BLaER1 (cell line): ENCODE measurements around the gene SPATA22.

Experiments
- H3K27ac ChIP-seq: shearing (Covaris generic); formaldehyde crosslinking; 2 replicates; pipeline ENCODE4 v1.8.1; 2022
- H3K27me3 ChIP-seq: shearing (Covaris generic); formaldehyde crosslinking; 2 replicates; pipeline ENCODE4 v1.8.1; 2022
- H3K36me3 ChIP-seq: shearing (Covaris generic); formaldehyde crosslinking; 2 replicates; pipeline ENCODE4 v1.8.1; 2022
- H3K4me1 ChIP-seq: shearing (Covaris generic); formaldehyde crosslinking; 2 replicates; pipeline ENCODE4 v1.8.1; 2022
- H3K4me2 ChIP-seq: shearing (Covaris generic); formaldehyde crosslinking; 2 replicates; pipeline ENCODE4 v1.8.1; 2022
- H3K4me3 ChIP-seq: shearing (Covaris generic); formaldehyde crosslinking; 2 replicates; pipeline ENCODE4 v1.8.1; 2022
- H3K9ac ChIP-seq: shearing (Covaris generic); formaldehyde crosslinking; 2 replicates; pipeline ENCODE4 v1.8.1; 2022
- H3K9me3 ChIP-seq: shearing (Covaris generic); formaldehyde crosslinking; 2 replicates; pipeline ENCODE4 v1.8.1; 2022
- H4K20me1 ChIP-seq: shearing (Covaris generic); formaldehyde crosslinking; 2 replicates; pipeline ENCODE4 v1.8.1; 2022
- Cebpa-rat ChIP-seq: shearing (Covaris generic); IDR thresholded peaks from 2 replicates; pipeline ENCODE4 v1.8.1; 2022

SPATA22 gene

GRCh38 chr17:3506054-3506453 lies 34.4 kb upstream of the SPATA22 start:
- Histone ChIP-seq H4K20me1 (no peaks in the 10 kb centered on the region), H3K4me1 (no peaks in the 10 kb centered on the region), H3K9ac (no peak overlapping the region), H3K27ac (no peak overlapping the region), H3K36me3 (no peaks in the 10 kb centered on the region), H3K4me3 (no peak overlapping the region), H3K27me3 (no peaks in the 10 kb centered on the region), H3K9me3 (peaks cover 4% of the 10 kb centered on the region; the same call in 1 of the 2 replicates), H3K4me2 (no peak overlapping the region)
- TF ChIP-seq Cebpa-rat, result no peak

- Histone ChIP-seq H3K27ac (no peak overlapping the region), H3K36me3 (no peaks in the 10 kb centered on the region), H3K9me3 (peaks cover 10% of the 10 kb centered on the region), H3K4me3 (no peak overlapping the region), H3K4me1 (no peaks in the 10 kb centered on the region), H3K9ac (no peak overlapping the region), H3K4me2 (no peak overlapping the region), H3K27me3 (no peaks in the 10 kb centered on the region), H4K20me1 (no peaks in the 10 kb centered on the region)
- TF ChIP-seq Cebpa-rat, result no peak
Observed at GRCh38 chr17:3505008-3505407, 33.4 kb upstream of the SPATA22 start.

- no peaks in the 10 kb centered on the region for H3K36me3 ChIP-seq
- peaks cover 10% of the 10 kb centered on the region for H3K9me3 ChIP-seq
- H3K27me3 ChIP-seq, result no peaks in the 10 kb centered on the region
- H3K27ac ChIP-seq, result no peak overlapping the region
- TF ChIP-seq Cebpa-rat, result no peak
- no peaks in the 10 kb centered on the region for H3K4me1 ChIP-seq
- no peak overlapping the region for H3K4me3 ChIP-seq
- H3K4me2 ChIP-seq, result no peak overlapping the region
- H4K20me1 ChIP-seq, result no peaks in the 10 kb centered on the region
- no peak overlapping the region for H3K9ac ChIP-seq
Observed at GRCh38 chr17:3503285-3503684, 31.7 kb upstream of the SPATA22 start.

GRCh38 chr17:3502466-3502865 lies 30.8 kb upstream of the SPATA22 start:
- no peak for TF ChIP-seq Cebpa-rat
- H3K4me3 ChIP-seq, result no peak overlapping the region

GRCh38 chr17:3501344-3501743 lies 29.7 kb upstream of the SPATA22 start:
- Histone ChIP-seq H3K9me3 (peaks cover 10% of the 10 kb centered on the region), H3K9ac (no peak overlapping the region), H4K20me1 (no peaks in the 10 kb centered on the region), H3K4me2 (no peak overlapping the region), H3K27me3 (no peaks in the 10 kb centered on the region), H3K4me1 (no peaks in the 10 kb centered on the region), H3K4me3 (no peak overlapping the region), H3K27ac (no peak overlapping the region), H3K36me3 (no peaks in the 10 kb centered on the region)
- no peak for TF ChIP-seq Cebpa-rat

More at GRCh38 chr17:3502466-3502865, 30.8 kb upstream of the SPATA22 start:
- Histone ChIP-seq H3K9ac (no peak overlapping the region), H3K36me3 (no peaks in the 10 kb centered on the region), H3K9me3 (peaks cover 10% of the 10 kb centered on the region), H3K27me3 (no peaks in the 10 kb centered on the region), H3K4me2 (no peak overlapping the region), H4K20me1 (no peaks in the 10 kb centered on the region), H3K27ac (no peak overlapping the region), H3K4me1 (no peaks in the 10 kb centered on the region)

GRCh38 chr17:3497101-3497500 lies 25.5 kb upstream of the SPATA22 start:
- Histone ChIP-seq H3K4me2 (no peak overlapping the region), H3K27ac (no peak overlapping the region), H3K4me1 (no peaks in the 10 kb centered on the region), H4K20me1 (no peaks in the 10 kb centered on the region), H3K27me3 (no peaks in the 10 kb centered on the region), H3K9me3 (peaks cover 10% of the 10 kb centered on the region), H3K4me3 (no peak overlapping the region), H3K36me3 (no peaks in the 10 kb centered on the region), H3K9ac (no peak overlapping the region)
- TF ChIP-seq Cebpa-rat, result no peak

- no peak overlapping the region for H3K27ac ChIP-seq
- no peak overlapping the region for H3K9ac ChIP-seq
- H3K27me3 ChIP-seq, result no peaks in the 10 kb centered on the region
- H3K36me3 ChIP-seq, result no peaks in the 10 kb centered on the region
- no peaks in the 10 kb centered on the region for H3K9me3 ChIP-seq
- H3K4me1 ChIP-seq, result no peaks in the 10 kb centered on the region
- TF ChIP-seq Cebpa-rat, result no peak
- no peaks in the 10 kb centered on the region for H4K20me1 ChIP-seq
- H3K4me3 ChIP-seq, result no peak overlapping the region
- no peak overlapping the region for H3K4me2 ChIP-seq
Observed at GRCh38 chr17:3485481-3486068, 14.0 kb upstream of the SPATA22 start.

GRCh38 chr17:3482852-3483251 lies 11.2 kb upstream of the SPATA22 start:
- H4K20me1 ChIP-seq, result no peaks in the 10 kb centered on the region
- no peak for TF ChIP-seq Cebpa-rat

GRCh38 chr17:3479988-3480387 lies 8.4 kb upstream of the SPATA22 start:
- H3K4me3 ChIP-seq, result no peak overlapping the region
- H3K27me3 ChIP-seq, result no peaks in the 10 kb centered on the region
- no peaks in the 10 kb centered on the region for H3K36me3 ChIP-seq
- H3K27ac ChIP-seq, result no peak overlapping the region
- H3K4me1 ChIP-seq, result no peaks in the 10 kb centered on the region
- no peak for TF ChIP-seq Cebpa-rat
- no peak overlapping the region for H3K4me2 ChIP-seq
- H4K20me1 ChIP-seq, result no peaks in the 10 kb centered on the region
- H3K9me3 ChIP-seq, result no peaks in the 10 kb centered on the region
- no peak overlapping the region for H3K9ac ChIP-seq

More at GRCh38 chr17:3482852-3483251, 11.2 kb upstream of the SPATA22 start:
- Histone ChIP-seq H3K9ac (no peak overlapping the region), H3K4me2 (no peak overlapping the region), H3K27ac (no peak overlapping the region), H3K9me3 (no peaks in the 10 kb centered on the region), H3K4me3 (no peak overlapping the region), H3K4me1 (no peaks in the 10 kb centered on the region), H3K36me3 (no peaks in the 10 kb centered on the region), H3K27me3 (no peaks in the 10 kb centered on the region)

GRCh38 chr17:3475812-3476610 lies 4.4 kb upstream of the SPATA22 start, which contains the start of gene ASPA:
ASPA (plus strand) TSS chr17:3475997; CDS start chr17:3476160, 163 bp downstream.
- no peak for TF ChIP-seq Cebpa-rat
- H4K20me1 ChIP-seq, result no peaks in the 10 kb centered on the region
- H3K4me1 ChIP-seq, result no peaks in the 10 kb centered on the region
- H3K27me3 ChIP-seq, result no peaks in the 10 kb centered on the region
- H3K9ac ChIP-seq, result no peak within 1 kb of the TSS
- H3K36me3 ChIP-seq, result no peaks in the 10 kb centered on the region
- no peak within 1 kb of the TSS for H3K4me2 ChIP-seq
- H3K27ac ChIP-seq, result no peak within 1 kb of the TSS
- no peaks in the 10 kb centered on the region; the same call in 1 of the 2 replicates for H3K9me3 ChIP-seq
- H3K4me3 ChIP-seq, result no peak within 1 kb of the TSS
